Activated T-helper 1 cell treated with anti-CD3 and anti-CD28 coated beads, Interleukin-12 subunit alpha, Interleukin-12 subunit beta, Interleukin-2, Interleukin-4 antibody, amounts not matched to agents 30 ng/mL and 10 ng/mL and 1 ng/mL, durations not matched to agents 14 hours and 24 hours and 36 hours (primary cell): ENCODE data around the gene HRH3. TPM values are rescaled to one million over a fixed set of nuclear protein-coding genes. Genes with fewer than 3 reads are reported as not detected.

Source experiments
- DNase-seq: peaks from one replicate; pipeline ENCODE4 v3.0.0; 2021; ENCODE audit warnings: low spot score
- H3K27ac Mint-ChIP-seq: one replicate; pipeline ENCODE4 v1.8.0; 2021; ENCODE audit warnings: mild to moderate bottlenecking, mixed read lengths
- H3K27me3 Mint-ChIP-seq: one replicate; pipeline ENCODE4 v1.8.0; 2022; ENCODE audit warnings: mild to moderate bottlenecking, moderate library complexity, mixed read lengths; ENCODE audit not compliant: insufficient read depth
- H3K36me3 Mint-ChIP-seq: one replicate; pipeline ENCODE4 v1.8.0; 2021; ENCODE audit warnings: low read depth, mixed read lengths
- H3K4me1 Mint-ChIP-seq: one replicate; pipeline ENCODE4 v1.8.0; 2021; ENCODE audit warnings: low read depth, mixed read lengths
- H3K4me3 Mint-ChIP-seq: one replicate; pipeline ENCODE4 v1.8.0; 2021; ENCODE audit warnings: mild to moderate bottlenecking, moderate library complexity, mixed read lengths
- H3K9me3 Mint-ChIP-seq: one replicate; pipeline ENCODE4 v1.8.0; 2021; ENCODE audit warnings: mixed read lengths
- intact Hi-C: fragments of 100-400 bp; cut with micrococcal nuclease; formaldehyde crosslinking; loops from one replicate; pipeline ENCODE4 v1.15.1; 2024
- total RNA-seq: library from RNA; stranded (reverse); gene quantifications from 2 replicates; pipeline ENCODE4 v1.2.3, GENCODE V29; 2022

The HRH3 gene
- total RNA-seq, 1 donor from 2014 or later = not detected

DNA sequence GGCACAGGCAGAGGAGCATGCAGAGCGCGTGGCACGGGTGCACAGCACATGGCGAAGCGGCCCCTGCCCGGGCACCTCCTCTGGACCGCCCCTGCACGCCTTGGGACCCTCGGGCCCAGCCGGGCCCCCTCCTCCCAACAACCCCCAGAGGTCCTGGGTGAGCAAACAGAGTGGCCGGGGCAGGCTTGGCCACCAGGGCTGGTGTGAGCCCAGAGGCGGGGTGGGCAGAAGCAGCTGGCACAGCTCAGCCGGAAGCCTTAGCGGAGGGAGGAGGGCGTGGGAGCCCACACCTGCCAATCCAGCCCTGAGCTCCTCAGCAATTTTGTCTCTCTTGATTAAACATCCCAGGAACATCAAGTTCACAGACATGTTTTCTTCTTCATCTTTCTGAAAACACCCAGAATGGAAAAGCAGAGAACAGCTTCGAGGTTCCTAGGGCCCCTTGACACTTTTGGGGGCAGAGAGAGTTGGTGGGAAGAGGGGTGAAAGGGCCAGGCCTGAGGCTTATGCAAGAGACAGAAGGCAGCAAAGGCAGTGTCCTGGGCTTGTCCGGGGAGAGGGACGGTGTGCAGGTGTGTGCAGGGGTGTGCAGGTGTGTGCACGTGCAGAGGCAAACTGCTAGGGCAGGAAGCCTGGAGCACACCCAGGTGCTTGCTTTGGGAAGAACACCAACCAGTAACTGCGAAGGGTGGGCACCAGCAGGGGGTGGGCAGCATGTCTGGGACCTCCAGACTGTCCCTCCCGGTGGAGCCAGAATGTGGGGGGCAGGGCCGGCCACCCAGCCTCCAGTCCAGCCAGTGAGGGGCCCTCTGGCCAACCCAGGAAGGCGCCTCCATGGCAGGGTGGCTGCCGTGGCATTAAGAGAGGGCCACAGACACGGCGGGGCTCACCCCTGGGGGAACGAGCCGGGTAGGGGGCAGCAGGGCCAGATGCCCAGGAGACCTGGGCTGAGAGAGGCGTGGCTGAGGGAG is 4.8 kb downstream of the HRH3 start:
- Mint-ChIP-seq H3K27ac (no peak overlapping the region), H3K27me3 (peaks cover 13% of the 10 kb centered on the region), H3K9me3 (no peaks in the 10 kb centered on the region), H3K36me3 (no peaks in the 10 kb centered on the region), H3K4me1 (no peaks in the 10 kb centered on the region), H3K4me3 (no peak overlapping the region)
- DNase-seq = no peak
- intact Hi-C loops = no loop called here

- H3K27ac Mint-ChIP-seq = no peak overlapping the region
- H3K4me1 Mint-ChIP-seq = no peaks in the 10 kb centered on the region
- no peak for DNase-seq
- no peaks in the 10 kb centered on the region for H3K9me3 Mint-ChIP-seq
- intact Hi-C loops = no loop called here
- no peak overlapping the region for H3K4me3 Mint-ChIP-seq
- H3K27me3 Mint-ChIP-seq = peaks cover 10% of the 10 kb centered on the region
- no peaks in the 10 kb centered on the region for H3K36me3 Mint-ChIP-seq
Observed at GRCh38 chr20:62214067-62214466, 6.0 kb downstream of the HRH3 start.

DNA sequence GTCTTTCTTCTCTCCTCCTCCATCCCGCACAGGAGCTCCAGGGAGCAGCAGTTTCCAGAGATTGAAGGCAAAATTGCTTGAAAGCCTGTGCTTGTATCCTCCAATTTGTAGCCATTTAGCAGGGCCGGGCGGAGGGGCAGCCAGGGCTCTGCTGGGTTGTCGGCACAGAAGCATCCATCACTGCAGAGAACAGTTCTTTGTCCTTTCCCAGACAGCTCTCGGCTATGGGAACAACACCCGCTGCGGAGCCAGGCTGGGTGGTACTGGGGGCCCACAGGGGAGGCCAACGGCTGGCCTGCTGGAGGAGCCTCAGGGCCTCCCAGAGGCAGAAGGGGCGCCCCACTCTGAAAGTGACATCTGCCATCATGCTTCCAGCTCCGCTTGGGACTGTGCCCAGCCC is 7.8 kb downstream of the HRH3 start:
- intact Hi-C loops = no loop called here
- H3K4me1 Mint-ChIP-seq = no peaks in the 10 kb centered on the region
- H3K4me3 Mint-ChIP-seq = no peak overlapping the region
- H3K36me3 Mint-ChIP-seq = no peaks in the 10 kb centered on the region
- no peaks in the 10 kb centered on the region for H3K9me3 Mint-ChIP-seq
- no peak overlapping the region for H3K27ac Mint-ChIP-seq
- H3K27me3 Mint-ChIP-seq = peaks cover 6% of the 10 kb centered on the region
- no peak for DNase-seq

DNA sequence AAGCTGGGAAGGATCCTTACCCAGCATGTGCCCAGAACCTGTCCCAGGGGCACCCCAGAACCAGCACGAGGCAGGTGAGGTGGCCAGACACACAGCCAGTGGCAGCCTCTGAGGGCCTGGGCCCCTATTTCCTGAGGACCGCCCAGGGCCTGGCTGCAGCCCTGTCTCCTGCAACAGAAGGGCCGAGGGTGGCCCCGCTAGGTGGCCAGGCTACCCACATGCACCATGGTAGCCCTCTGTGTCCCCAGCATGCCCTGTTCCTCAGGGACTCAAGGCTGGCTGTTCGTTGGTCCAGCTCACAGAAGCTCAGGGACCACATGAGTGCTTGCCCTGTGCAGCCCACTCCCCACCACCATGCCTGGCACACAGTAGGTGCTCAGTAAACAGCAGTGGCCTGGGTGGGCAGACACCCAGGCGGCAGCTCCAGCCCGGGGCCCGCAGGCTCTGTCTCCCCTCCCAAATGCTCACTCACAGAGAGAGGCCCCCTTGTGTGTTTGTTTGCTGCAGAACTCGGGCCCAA is 8.2 kb downstream of the HRH3 start:
- no peaks in the 10 kb centered on the region for H3K36me3 Mint-ChIP-seq
- DNase-seq = no peak
- no peaks in the 10 kb centered on the region for H3K4me1 Mint-ChIP-seq
- no peak overlapping the region for H3K27ac Mint-ChIP-seq
- no peaks in the 10 kb centered on the region for H3K9me3 Mint-ChIP-seq
- H3K27me3 Mint-ChIP-seq = peaks cover 4% of the 10 kb centered on the region
- H3K4me3 Mint-ChIP-seq = no peak overlapping the region
- intact Hi-C loops = no loop called here

DNA sequence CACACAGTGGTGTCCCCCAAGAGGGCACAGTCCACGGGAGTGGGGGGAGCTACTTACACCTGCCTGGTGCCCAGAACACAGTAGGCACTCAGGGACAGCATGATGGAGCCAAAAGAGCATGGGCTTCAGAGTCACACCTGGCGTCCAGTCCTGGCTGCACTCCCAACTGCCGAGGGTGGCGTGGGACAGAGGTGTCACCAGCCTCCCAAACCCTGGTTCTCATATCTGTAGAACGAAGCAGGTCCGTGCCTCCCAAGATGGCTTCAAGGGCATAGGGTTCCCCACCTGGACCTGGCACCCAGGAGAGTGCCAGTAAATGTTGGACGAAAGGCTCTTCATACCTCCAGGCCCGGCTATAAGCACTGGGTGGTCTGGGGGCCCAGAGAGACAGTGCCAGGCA is 8.9 kb downstream of the HRH3 start:
- Mint-ChIP-seq H3K36me3 (no peaks in the 10 kb centered on the region), H3K27ac (no peak overlapping the region), H3K27me3 (peaks cover 4% of the 10 kb centered on the region), H3K9me3 (no peaks in the 10 kb centered on the region), H3K4me3 (no peak overlapping the region), H3K4me1 (no peaks in the 10 kb centered on the region)
- intact Hi-C loops = no loop called here
- no peak for DNase-seq

GRCh38 chr20:62210496-62210855 is 9.6 kb downstream of the HRH3 start:
- Mint-ChIP-seq H3K36me3 (no peaks in the 10 kb centered on the region), H3K4me3 (no peak overlapping the region), H3K4me1 (no peaks in the 10 kb centered on the region), H3K27me3 (peaks cover 4% of the 10 kb centered on the region), H3K9me3 (no peaks in the 10 kb centered on the region), H3K27ac (no peak overlapping the region)
- no peak for DNase-seq
- intact Hi-C loops = no loop called here

- Mint-ChIP-seq H3K27me3 (peaks cover 3% of the 10 kb centered on the region), H3K27ac (no peak overlapping the region), H3K9me3 (no peaks in the 10 kb centered on the region), H3K36me3 (no peaks in the 10 kb centered on the region), H3K4me1 (no peaks in the 10 kb centered on the region), H3K4me3 (no peak overlapping the region)
- intact Hi-C loops = no loop called here
- no peak for DNase-seq
Observed at GRCh38 chr20:62209850-62210495, 10.1 kb downstream of the HRH3 start.

- H3K9me3 Mint-ChIP-seq = no peaks in the 10 kb centered on the region
- no peak overlapping the region for H3K27ac Mint-ChIP-seq
- no peak for DNase-seq
- intact Hi-C loops = no loop called here
- peaks cover 3% of the 10 kb centered on the region for H3K27me3 Mint-ChIP-seq
- H3K4me3 Mint-ChIP-seq = no peak overlapping the region
- no peaks in the 10 kb centered on the region for H3K4me1 Mint-ChIP-seq
- H3K36me3 Mint-ChIP-seq = no peaks in the 10 kb centered on the region
Observed at GRCh38 chr20:62208795-62209755, 11.0 kb downstream of the HRH3 start.

- H3K27me3 Mint-ChIP-seq = no peaks in the 10 kb centered on the region
- no peaks in the 10 kb centered on the region for H3K9me3 Mint-ChIP-seq
- H3K4me3 Mint-ChIP-seq = no peak overlapping the region
- DNase-seq = no peak
- H3K4me1 Mint-ChIP-seq = no peaks in the 10 kb centered on the region
- H3K36me3 Mint-ChIP-seq = peaks cover 3% of the 10 kb centered on the region
- H3K27ac Mint-ChIP-seq = no peak overlapping the region
- intact Hi-C loops = no loop called here
Observed at GRCh38 chr20:62208061-62208794, 11.8 kb downstream of the HRH3 start.

GRCh38 chr20:62206388-62206775 is 13.7 kb downstream of the HRH3 start:
- peaks cover 8% of the 10 kb centered on the region for H3K36me3 Mint-ChIP-seq
- H3K4me3 Mint-ChIP-seq = no peak overlapping the region
- H3K4me1 Mint-ChIP-seq = no peaks in the 10 kb centered on the region
- intact Hi-C loops = no loop called here
- no peaks in the 10 kb centered on the region for H3K27me3 Mint-ChIP-seq
- H3K9me3 Mint-ChIP-seq = no peaks in the 10 kb centered on the region
- no peak overlapping the region for H3K27ac Mint-ChIP-seq
- no peak for DNase-seq

GRCh38 chr20:62205618-62206387 is 14.3 kb downstream of the HRH3 start:
- H3K27ac Mint-ChIP-seq = no peak overlapping the region
- peaks cover 12% of the 10 kb centered on the region for H3K36me3 Mint-ChIP-seq
- no peaks in the 10 kb centered on the region for H3K9me3 Mint-ChIP-seq
- H3K4me1 Mint-ChIP-seq = no peaks in the 10 kb centered on the region
- H3K27me3 Mint-ChIP-seq = no peaks in the 10 kb centered on the region
- intact Hi-C loops = no loop called here
- no peak overlapping the region for H3K4me3 Mint-ChIP-seq
- no peak for DNase-seq
